Measurements from ENCODE around the gene LMTK2.

LMTK2 gene

GRCh38 chr7:98222533-98223195 lies 116.0 kb downstream of the LMTK2 start:
- DNase-seq, result no peak

GRCh38 chr7:98223351-98223897 lies 116.8 kb downstream of the LMTK2 start:
- no peak for DNase-seq

GRCh38 chr7:98223898-98224700 lies 117.4 kb downstream of the LMTK2 start:
- DNase-seq, result no peak

GRCh38 chr7:98224701-98225181 lies 118.1 kb downstream of the LMTK2 start:
- DNase-seq, result no peak

GRCh38 chr7:98225913-98226614 lies 119.4 kb downstream of the LMTK2 start:
- DNase-seq, result no peak

- DNase-seq, result no peak
Observed at GRCh38 chr7:98227939-98228338, 121.3 kb downstream of the LMTK2 start.

- no peak for DNase-seq
Observed at GRCh38 chr7:98228801-98229200, 122.1 kb downstream of the LMTK2 start.

GRCh38 chr7:98229441-98229840 lies 122.8 kb downstream of the LMTK2 start:
- no peak for DNase-seq

GRCh38 chr7:98229991-98230745 lies 123.5 kb downstream of the LMTK2 start:
- no peak for DNase-seq

GRCh38 chr7:98230746-98231471 lies 124.2 kb downstream of the LMTK2 start:
- no peak for DNase-seq

- DNase-seq, result no peak
Observed at GRCh38 chr7:98231493-98232262, 125.0 kb downstream of the LMTK2 start.

GRCh38 chr7:98232263-98232585 lies 125.6 kb downstream of the LMTK2 start:
- DNase-seq, result no peak

- DNase-seq, result no peak
Observed at GRCh38 chr7:98232799-98233198, 126.1 kb downstream of the LMTK2 start.

GRCh38 chr7:98233219-98234070 lies 126.8 kb downstream of the LMTK2 start:
- DNase-seq, result no peak

GRCh38 chr7:98234429-98235147 lies 127.9 kb downstream of the LMTK2 start:
- no peak for DNase-seq

- DNase-seq, result no peak
Observed at GRCh38 chr7:98235901-98236300, 129.2 kb downstream of the LMTK2 start.

- DNase-seq, result no peak
Observed at GRCh38 chr7:98236355-98237185, 129.9 kb downstream of the LMTK2 start.

- DNase-seq, result no peak
Observed at GRCh38 chr7:98238076-98238475, 131.4 kb downstream of the LMTK2 start.

- DNase-seq, result no peak
Observed at GRCh38 chr7:98238976-98239375, 132.3 kb downstream of the LMTK2 start.
